HepG2 (cell line): Measurements from ENCODE around the gene NAXD. TPM values are rescaled to one million over a fixed set of nuclear protein-coding genes. Genes with fewer than 3 reads are reported as not detected.

Experiments used
- ASH2L ChIP-seq: fragments of 300-600, 200-600 bp; sonication (generic); IDR thresholded peaks from 2 replicates; pipeline ENCODE4 v1.7.0; 2017; ENCODE audit warnings: low read depth, mild to moderate bottlenecking, moderate library complexity, mixed read lengths, low read length; ENCODE audit not compliant: insufficient read length
- BORCS8-MEF2B ChIP-seq: sonication (generic); formaldehyde crosslinking; IDR thresholded peaks from 2 replicates; pipeline ENCODE4 v1.8.0; 2022; ENCODE audit warnings: mild to moderate bottlenecking, missing genetic modification reagents
- HNRNPH1 ChIP-seq: fragments of 200-400 bp; formaldehyde crosslinking; optimal IDR thresholded peaks from 2 replicates; pipeline ENCODE3; 2017; ENCODE audit warnings: mild to moderate bottlenecking, low read depth, low read length
- HOXA9 ChIP-seq: sonication (generic); formaldehyde crosslinking; IDR thresholded peaks from 2 replicates; pipeline ENCODE4 v1.8.1; 2022; ENCODE audit warnings: missing genetic modification reagents, mild to moderate bottlenecking, moderate library complexity, borderline replicate concordance
- MAFK ChIP-seq, 2 experiments: IDR thresholded peaks in 1 of 2; conservative IDR thresholded peaks in 1 of 2; 2 replicates each; pipeline ENCODE4 v1.6.1; 2011; ENCODE audit warnings: improper control_type of control experiment in 2 of 2, low read length in 2 of 2
- POLR2AphosphoS5 ChIP-seq: IDR thresholded peaks from 2 replicates; pipeline ENCODE4 v1.6.1; 2012; ENCODE audit warnings: low read depth, low read length
- RAD21 ChIP-seq: fragments of 450-650 bp; formaldehyde crosslinking; IDR thresholded peaks from 2 replicates; pipeline ENCODE4 v1.5.0; 2020; ENCODE audit warnings: mild to moderate bottlenecking
- SNRNP70 ChIP-seq: fragments of 200-400 bp; formaldehyde crosslinking; IDR thresholded peaks from 2 replicates; pipeline ENCODE4 v1.6.1; 2017; ENCODE audit warnings: mild to moderate bottlenecking, low read depth, low read length, moderate library complexity
- SRSF1 ChIP-seq: fragments of 200-400 bp; formaldehyde crosslinking; optimal IDR thresholded peaks from 2 replicates; pipeline ENCODE3; 2017; ENCODE audit warnings: mild to moderate bottlenecking, low read depth, low read length, moderate library complexity
- SSRP1 ChIP-seq: IDR thresholded peaks from 2 replicates; pipeline ENCODE4 v1.6.1; 2016; ENCODE audit warnings: control low read depth
- TMF1 ChIP-seq: sonication (generic); formaldehyde crosslinking; IDR thresholded peaks from 2 replicates; pipeline ENCODE4 v1.8.1; 2022; ENCODE audit warnings: low read depth, missing genetic modification reagents
- ZFP90 ChIP-seq: sonication (generic); formaldehyde crosslinking; IDR thresholded peaks from 2 replicates; pipeline ENCODE4 v1.8.0; 2022; ENCODE audit warnings: missing genetic modification reagents, mild to moderate bottlenecking, inconsistent platforms, borderline replicate concordance
- ZNF230 ChIP-seq: sonication (generic); formaldehyde crosslinking; IDR thresholded peaks from 2 replicates; pipeline ENCODE4 v1.4.0; 2020; ENCODE audit warnings: mild to moderate bottlenecking, missing genetic modification reagents
- ZNF652 ChIP-seq: IDR thresholded peaks from 2 replicates; pipeline ENCODE4 v1.6.1; 2016; ENCODE audit warnings: low read depth, borderline replicate concordance
- ZNF839 ChIP-seq: sonication (generic); formaldehyde crosslinking; IDR thresholded peaks from 2 replicates; pipeline ENCODE4 v1.4.0; 2020; ENCODE audit warnings: missing genetic modification reagents, mild to moderate bottlenecking, borderline replicate concordance
- ZNF879 ChIP-seq: sonication (generic); formaldehyde crosslinking; IDR thresholded peaks from 2 replicates; pipeline ENCODE4 v1.8.1; 2023; ENCODE audit warnings: missing genetic modification reagents
- ZSCAN21 ChIP-seq: sonication (generic); formaldehyde crosslinking; IDR thresholded peaks from 2 replicates; pipeline ENCODE4 v1.8.0; 2022; ENCODE audit warnings: mild to moderate bottlenecking, missing genetic modification reagents, moderate library complexity, borderline replicate concordance
- polyA plus RNA-seq, 8 experiments: library from polyadenylated mRNA; depleted of rRNA in 3 of 8; stranded (reverse) in 7 of 8; unstranded in 1 of 8; fragments of >200 nt; fragmentation: Illumina TruSeq in 4 of 8; extraction: Trizol in 4 of 8; gene quantifications; 2 replicates each; pipeline versions ENCODE4 v1.2.1 to v1.2.3, GENCODE V29; 2011 to 2016; ENCODE audit warnings: low read depth in 4 of 8, missing spikeins in 1 of 8, mixed read lengths in 1 of 8; ENCODE audit not compliant: insufficient read depth in 1 of 8
- total RNA-seq, 5 experiments: library from RNA; depleted of rRNA; stranded (reverse); fragments of >200 nt; fragmentation: Illumina TruSeq; extraction: Trizol; gene quantifications; 2 replicates each; pipeline ENCODE4 v1.2.3, GENCODE V29; 2016; ENCODE audit warnings: low read depth in 1 of 5
- TF ChIP-seq, protein P1 (sequence below): sonication (generic); formaldehyde crosslinking; IDR thresholded peaks from 2 replicates; pipeline ENCODE4 v1.8.0; 2022; ENCODE audit warnings: missing genetic modification reagents, mild to moderate bottlenecking, borderline replicate concordance
- TF ChIP-seq, protein P2 (sequence below): sonication (generic); formaldehyde crosslinking; IDR thresholded peaks from 2 replicates; pipeline ENCODE4 v1.4.0; 2020; ENCODE audit warnings: missing genetic modification reagents, borderline replicate concordance
- TF ChIP-seq, protein P3 (sequence below): sonication (generic); formaldehyde crosslinking; conservative IDR thresholded peaks from 2 replicates; pipeline ENCODE4 v1.4.0; 2020; ENCODE audit warnings: missing genetic modification reagents
- TF ChIP-seq, protein P4 (sequence below): fragments of 450-650 bp; IDR thresholded peaks from 2 replicates; pipeline ENCODE4 v1.6.1; 2017
- TF ChIP-seq, protein P5 (sequence below): sonication (generic); formaldehyde crosslinking; IDR thresholded peaks from 2 replicates; pipeline ENCODE4 v1.4.0; 2020; ENCODE audit warnings: missing genetic modification reagents

NAXD gene
- total and polyA plus RNA-seq, 2 of the 13 experiments (the other 11 are each of a cell fraction or from before 2014, with no cell fraction given), result 19.0 to 23.2 TPM

DNA sequence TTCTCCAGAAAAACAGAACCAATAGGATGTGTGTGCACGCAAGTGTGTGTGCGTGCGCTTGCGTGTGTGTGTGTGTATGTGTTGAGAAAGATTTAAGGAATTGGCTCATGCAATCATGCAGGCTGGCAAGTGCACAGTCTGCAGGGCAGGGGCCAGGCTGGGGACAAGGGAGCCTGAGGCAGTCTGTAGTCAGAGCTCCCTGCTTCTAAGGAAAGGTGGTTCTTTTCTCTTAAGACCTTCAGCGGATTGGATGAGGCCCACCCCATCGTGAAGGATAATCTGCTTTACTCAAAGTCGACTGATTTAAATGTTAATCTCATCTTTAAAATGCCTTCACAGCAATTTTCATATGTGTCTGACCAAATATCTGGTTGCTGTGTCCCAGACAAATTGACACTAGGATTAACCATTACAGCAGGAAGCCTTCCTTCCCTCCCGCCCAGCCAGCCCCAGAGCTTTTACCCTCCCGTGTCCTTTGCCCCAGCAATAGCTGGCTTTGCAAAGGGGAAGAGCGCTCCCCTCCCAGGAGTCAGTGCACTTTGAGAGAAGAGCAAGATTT lies 15.0 kb upstream of the NAXD start (continued):
- no peak for TF ChIP-seq SSRP1 (CRISPR knock-in tag)
- TF ChIP-seq HOXA9, result no peak
- no peak for TF ChIP-seq ZNF839 (CRISPR knock-in tag)
- TF ChIP-seq, protein P1, sequence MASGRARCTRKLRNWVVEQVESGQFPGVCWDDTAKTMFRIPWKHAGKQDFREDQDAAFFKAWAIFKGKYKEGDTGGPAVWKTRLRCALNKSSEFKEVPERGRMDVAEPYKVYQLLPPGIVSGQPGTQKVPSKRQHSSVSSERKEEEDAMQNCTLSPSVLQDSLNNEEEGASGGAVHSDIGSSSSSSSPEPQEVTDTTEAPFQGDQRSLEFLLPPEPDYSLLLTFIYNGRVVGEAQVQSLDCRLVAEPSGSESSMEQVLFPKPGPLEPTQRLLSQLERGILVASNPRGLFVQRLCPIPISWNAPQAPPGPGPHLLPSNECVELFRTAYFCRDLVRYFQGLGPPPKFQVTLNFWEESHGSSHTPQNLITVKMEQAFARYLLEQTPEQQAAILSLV (CRISPR knock-in tag), result no peak
- no peak for TF ChIP-seq BORCS8-MEF2B (CRISPR knock-in tag)
- TF ChIP-seq RAD21, result no peak
- no peak for TF ChIP-seq ZFP90
- peak; percentile 27 to 55; a peak in 3 of 4 replicates for TF ChIP-seq MAFK (conservative IDR thresholded peaks at IDR 0.05 in 1 of 2, IDR thresholded peaks at IDR 0.05 in 1 of 2; ENCODE audit: low read length in 2 of 2)
- no peak for TF ChIP-seq POLR2AphosphoS5
- TF ChIP-seq SRSF1, result no peak
- TF ChIP-seq, protein P2, sequence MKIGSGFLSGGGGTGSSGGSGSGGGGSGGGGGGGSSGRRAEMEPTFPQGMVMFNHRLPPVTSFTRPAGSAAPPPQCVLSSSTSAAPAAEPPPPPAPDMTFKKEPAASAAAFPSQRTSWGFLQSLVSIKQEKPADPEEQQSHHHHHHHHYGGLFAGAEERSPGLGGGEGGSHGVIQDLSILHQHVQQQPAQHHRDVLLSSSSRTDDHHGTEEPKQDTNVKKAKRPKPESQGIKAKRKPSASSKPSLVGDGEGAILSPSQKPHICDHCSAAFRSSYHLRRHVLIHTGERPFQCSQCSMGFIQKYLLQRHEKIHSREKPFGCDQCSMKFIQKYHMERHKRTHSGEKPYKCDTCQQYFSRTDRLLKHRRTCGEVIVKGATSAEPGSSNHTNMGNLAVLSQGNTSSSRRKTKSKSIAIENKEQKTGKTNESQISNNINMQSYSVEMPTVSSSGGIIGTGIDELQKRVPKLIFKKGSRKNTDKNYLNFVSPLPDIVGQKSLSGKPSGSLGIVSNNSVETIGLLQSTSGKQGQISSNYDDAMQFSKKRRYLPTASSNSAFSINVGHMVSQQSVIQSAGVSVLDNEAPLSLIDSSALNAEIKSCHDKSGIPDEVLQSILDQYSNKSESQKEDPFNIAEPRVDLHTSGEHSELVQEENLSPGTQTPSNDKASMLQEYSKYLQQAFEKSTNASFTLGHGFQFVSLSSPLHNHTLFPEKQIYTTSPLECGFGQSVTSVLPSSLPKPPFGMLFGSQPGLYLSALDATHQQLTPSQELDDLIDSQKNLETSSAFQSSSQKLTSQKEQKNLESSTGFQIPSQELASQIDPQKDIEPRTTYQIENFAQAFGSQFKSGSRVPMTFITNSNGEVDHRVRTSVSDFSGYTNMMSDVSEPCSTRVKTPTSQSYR, result no peak
- TF ChIP-seq, protein P3, sequence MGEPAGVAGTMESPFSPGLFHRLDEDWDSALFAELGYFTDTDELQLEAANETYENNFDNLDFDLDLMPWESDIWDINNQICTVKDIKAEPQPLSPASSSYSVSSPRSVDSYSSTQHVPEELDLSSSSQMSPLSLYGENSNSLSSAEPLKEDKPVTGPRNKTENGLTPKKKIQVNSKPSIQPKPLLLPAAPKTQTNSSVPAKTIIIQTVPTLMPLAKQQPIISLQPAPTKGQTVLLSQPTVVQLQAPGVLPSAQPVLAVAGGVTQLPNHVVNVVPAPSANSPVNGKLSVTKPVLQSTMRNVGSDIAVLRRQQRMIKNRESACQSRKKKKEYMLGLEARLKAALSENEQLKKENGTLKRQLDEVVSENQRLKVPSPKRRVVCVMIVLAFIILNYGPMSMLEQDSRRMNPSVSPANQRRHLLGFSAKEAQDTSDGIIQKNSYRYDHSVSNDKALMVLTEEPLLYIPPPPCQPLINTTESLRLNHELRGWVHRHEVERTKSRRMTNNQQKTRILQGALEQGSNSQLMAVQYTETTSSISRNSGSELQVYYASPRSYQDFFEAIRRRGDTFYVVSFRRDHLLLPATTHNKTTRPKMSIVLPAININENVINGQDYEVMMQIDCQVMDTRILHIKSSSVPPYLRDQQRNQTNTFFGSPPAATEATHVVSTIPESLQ (CRISPR knock-in tag), result no peak
- no peak for TF ChIP-seq HNRNPH1
- TF ChIP-seq ZNF230 (CRISPR knock-in tag), result no peak
- TF ChIP-seq ASH2L, result no peak
- TF ChIP-seq SNRNP70, result no peak
- no peak for TF ChIP-seq ZSCAN21 (CRISPR knock-in tag)
- peak; percentile 86 for TF ChIP-seq ZNF652 (CRISPR knock-in tag)
- TF ChIP-seq, protein P4, sequence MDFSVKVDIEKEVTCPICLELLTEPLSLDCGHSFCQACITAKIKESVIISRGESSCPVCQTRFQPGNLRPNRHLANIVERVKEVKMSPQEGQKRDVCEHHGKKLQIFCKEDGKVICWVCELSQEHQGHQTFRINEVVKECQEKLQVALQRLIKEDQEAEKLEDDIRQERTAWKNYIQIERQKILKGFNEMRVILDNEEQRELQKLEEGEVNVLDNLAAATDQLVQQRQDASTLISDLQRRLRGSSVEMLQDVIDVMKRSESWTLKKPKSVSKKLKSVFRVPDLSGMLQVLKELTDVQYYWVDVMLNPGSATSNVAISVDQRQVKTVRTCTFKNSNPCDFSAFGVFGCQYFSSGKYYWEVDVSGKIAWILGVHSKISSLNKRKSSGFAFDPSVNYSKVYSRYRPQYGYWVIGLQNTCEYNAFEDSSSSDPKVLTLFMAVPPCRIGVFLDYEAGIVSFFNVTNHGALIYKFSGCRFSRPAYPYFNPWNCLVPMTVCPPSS, result no peak
- no peak for TF ChIP-seq TMF1
- TF ChIP-seq ZNF879 (CRISPR knock-in tag), result no peak
- TF ChIP-seq, protein P5, sequence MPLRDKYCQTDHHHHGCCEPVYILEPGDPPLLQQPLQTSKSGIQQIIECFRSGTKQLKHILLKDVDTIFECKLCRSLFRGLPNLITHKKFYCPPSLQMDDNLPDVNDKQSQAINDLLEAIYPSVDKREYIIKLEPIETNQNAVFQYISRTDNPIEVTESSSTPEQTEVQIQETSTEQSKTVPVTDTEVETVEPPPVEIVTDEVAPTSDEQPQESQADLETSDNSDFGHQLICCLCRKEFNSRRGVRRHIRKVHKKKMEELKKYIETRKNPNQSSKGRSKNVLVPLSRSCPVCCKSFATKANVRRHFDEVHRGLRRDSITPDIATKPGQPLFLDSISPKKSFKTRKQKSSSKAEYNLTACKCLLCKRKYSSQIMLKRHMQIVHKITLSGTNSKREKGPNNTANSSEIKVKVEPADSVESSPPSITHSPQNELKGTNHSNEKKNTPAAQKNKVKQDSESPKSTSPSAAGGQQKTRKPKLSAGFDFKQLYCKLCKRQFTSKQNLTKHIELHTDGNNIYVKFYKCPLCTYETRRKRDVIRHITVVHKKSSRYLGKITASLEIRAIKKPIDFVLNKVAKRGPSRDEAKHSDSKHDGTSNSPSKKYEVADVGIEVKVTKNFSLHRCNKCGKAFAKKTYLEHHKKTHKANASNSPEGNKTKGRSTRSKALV, result no peak
